NCI-H2107 treated with DMSO at 0.1 percent for 48 hours (cell line): ENCODE measurements around the gene PNISR.

Experiments
- DNase-seq: peaks from one replicate; lab custom pipeline; 2025; ENCODE audit not compliant: unreplicated experiment; lab: John Stamatoyannopoulos, UW

The PNISR gene

GRCh38 chr6:99407076-99407475 is 18.0 kb downstream of the PNISR start:
- DNase-seq: no peak

GRCh38 chr6:99402448-99402847 is 22.7 kb downstream of the PNISR start:
- DNase-seq: no peak

- DNase-seq: no peak
These were observed 27.8 kb downstream of the PNISR start for GRCh38 chr6:99397287-99397686.

- peak; percentile 58 for DNase-seq
These were observed 31.2 kb downstream of the PNISR start, which contains the start of gene COQ3 for GRCh38 chr6:99393698-99394531. TSS of gene COQ3 (minus strand) at chr6:99394195. CDS start at chr6:99394179, 16 bp downstream.

GRCh38 chr6:99393366-99393697 is 31.8 kb downstream of the PNISR start:
- DNase-seq: no peak

GRCh38 chr6:99390896-99391295 is 34.2 kb downstream of the PNISR start:
- DNase-seq: no peak

GRCh38 chr6:99384507-99384906 is 40.6 kb downstream of the PNISR start:
- DNase-seq: no peak

- no peak for DNase-seq
These were observed 46.5 kb downstream of the PNISR start for GRCh38 chr6:99378636-99379035.

GRCh38 chr6:99369533-99369932 is 55.6 kb downstream of the PNISR start:
- DNase-seq: no peak

- DNase-seq: no peak
These were observed 58.3 kb downstream of the PNISR start for GRCh38 chr6:99366852-99367251.

- no peak for DNase-seq
These were observed 61.1 kb downstream of the PNISR start for GRCh38 chr6:99364026-99364425.

GRCh38 chr6:99362678-99363268 is 62.3 kb downstream of the PNISR start:
- DNase-seq: no peak

GRCh38 chr6:99359800-99360199 is 65.3 kb downstream of the PNISR start:
- DNase-seq: no peak

GRCh38 chr6:99356641-99357040 is 68.5 kb downstream of the PNISR start:
- no peak for DNase-seq

GRCh38 chr6:99354983-99355382 is 70.1 kb downstream of the PNISR start:
- DNase-seq: no peak

- no peak for DNase-seq
These were observed 72.0 kb downstream of the PNISR start for GRCh38 chr6:99353126-99353525.

GRCh38 chr6:99350573-99350972 is 74.5 kb downstream of the PNISR start:
- peak; percentile 40 for DNase-seq

GRCh38 chr6:99349171-99350141 is 75.7 kb downstream of the PNISR start, which contains the start of gene FAXC:
TSS of gene FAXC (minus strand) at chr6:99349674. CDS start at chr6:99349372, 302 bp downstream.
- peak; percentile 83 for DNase-seq

- DNase-seq: peak; percentile 36
These were observed 76.6 kb downstream of the PNISR start for GRCh38 chr6:99348288-99349170.
